Measurements from ENCODE around the gene COMT.
"Not testable (repeated sequence)": the region's sequence is repeated elsewhere in the genome, so short reads cannot be mapped to it uniquely, and the experiment has no call there.

COMT gene

GRCh38 chr22:19929586-19930550, 11.7 kb upstream of the COMT start:
- no peak for DNase-seq (ENCODE audit: low read depth)

- DNase-seq (ENCODE audit: low read depth): no peak
Measured at GRCh38 chr22:19930551-19931486, 10.8 kb upstream of the COMT start.

GRCh38 chr22:19931514-19931913, 10.1 kb upstream of the COMT start:
- DNase-seq (ENCODE audit: low read depth): no peak

GRCh38 chr22:19932367-19933206, 9.0 kb upstream of the COMT start:
- no peak for DNase-seq (ENCODE audit: low read depth)

- DNase-seq (ENCODE audit: low read depth): no peak
Measured at GRCh38 chr22:19933341-19934241, 8.0 kb upstream of the COMT start.

- DNase-seq (ENCODE audit: low read depth): not testable (repeated sequence)
Measured at GRCh38 chr22:19935123-19935718, 6.4 kb upstream of the COMT start.

GRCh38 chr22:19936513-19936912, 5.1 kb upstream of the COMT start:
- DNase-seq (ENCODE audit: low read depth): no peak

- DNase-seq (ENCODE audit: low read depth): no peak
Measured at GRCh38 chr22:19937616-19938473, 3.7 kb upstream of the COMT start.

GRCh38 chr22:19940536-19941364, 822 bp upstream of the COMT start:
- no peak for DNase-seq (ENCODE audit: low read depth)

GRCh38 chr22:19942157-19943081, 847 bp downstream of the COMT start:
- no peak for DNase-seq (ENCODE audit: low read depth)

- no peak for DNase-seq (ENCODE audit: low read depth)
Measured at GRCh38 chr22:19943082-19944026, 1.8 kb downstream of the COMT start.

- no peak for DNase-seq (ENCODE audit: low read depth)
Measured at GRCh38 chr22:19948057-19948760, 6.6 kb downstream of the COMT start.

- no peak for DNase-seq (ENCODE audit: low read depth)
Measured at GRCh38 chr22:19951346-19951745, 9.8 kb downstream of the COMT start.

- DNase-seq (ENCODE audit: low read depth): no peak
Measured at GRCh38 chr22:19955241-19956128, 13.9 kb downstream of the COMT start.
